GM19025 (cell line): Measurements from ENCODE around the gene NOTCH1.

Source experiments
- ATAC-seq: cut with Tn5 transposase; IDR thresholded peaks from one replicate; pipeline ENCODE4 v1.9.1; 2021; ENCODE audit warnings: mild to moderate bottlenecking, low read depth, moderate library complexity; ENCODE audit not compliant: unreplicated experiment

NOTCH1 gene

GRCh38 chr9:136507221-136507991, 38.4 kb downstream of the NOTCH1 start:
- ATAC-seq, result no peak

- no peak for ATAC-seq
These were observed 39.4 kb downstream of the NOTCH1 start for GRCh38 chr9:136506425-136506824.

GRCh38 chr9:136505406-136506403, 40.1 kb downstream of the NOTCH1 start:
- no peak for ATAC-seq

- no peak for ATAC-seq
These were observed 41.1 kb downstream of the NOTCH1 start for GRCh38 chr9:136504512-136505348.

- no peak for ATAC-seq
These were observed 42.8 kb downstream of the NOTCH1 start for GRCh38 chr9:136502940-136503550.

GRCh38 chr9:136502196-136502595, 43.7 kb downstream of the NOTCH1 start:
- no peak for ATAC-seq

GRCh38 chr9:136501686-136502085, 44.2 kb downstream of the NOTCH1 start:
- ATAC-seq, result no peak

GRCh38 chr9:136499935-136500910, 45.6 kb downstream of the NOTCH1 start:
- ATAC-seq, result no peak

- no peak for ATAC-seq
These were observed 46.5 kb downstream of the NOTCH1 start for GRCh38 chr9:136499071-136499934.

- ATAC-seq, result no peak
These were observed 47.7 kb downstream of the NOTCH1 start for GRCh38 chr9:136497916-136498695.

- ATAC-seq, result no peak
These were observed 48.8 kb downstream of the NOTCH1 start for GRCh38 chr9:136496801-136497620.

GRCh38 chr9:136496181-136496580, 49.7 kb downstream of the NOTCH1 start:
- ATAC-seq, result no peak

- no peak for ATAC-seq
These were observed 50.5 kb downstream of the NOTCH1 start for GRCh38 chr9:136495238-136495800.

- ATAC-seq, result no peak
These were observed 51.2 kb downstream of the NOTCH1 start for GRCh38 chr9:136494531-136495215.

- ATAC-seq, result no peak
These were observed 51.8 kb downstream of the NOTCH1 start for GRCh38 chr9:136494012-136494411.
